Astrocyte (in vitro differentiated cells and primary cell): ENCODE data around the gene LMLN. TPM values are rescaled to one million over a fixed set of nuclear protein-coding genes. Genes with fewer than 3 reads are reported as not detected.

Experiments used
- DNase-seq: peaks from one replicate; pipeline ENCODE4 v3.0.0-alpha.2; 2010; ENCODE audit warnings: low read depth
- FAIRE-seq: peaks from 2 replicates; lab custom pipeline; 2011; peaks lifted over from hg19 to GRCh38; lab: Jason Lieb, UNC
- H2AFZ ChIP-seq: 2 replicates; pipeline ENCODE4 v1.6.0; 2012; ENCODE audit warnings: low read depth, low read length, inconsistent platforms
- H3K27ac ChIP-seq: 2 replicates; pipeline ENCODE4 v1.5.1; 2011; ENCODE audit warnings: low read depth, low read length, inconsistent platforms
- H3K27me3 ChIP-seq: 2 replicates; pipeline ENCODE4 v1.6.0; 2011; ENCODE audit warnings: low read length, inconsistent platforms; ENCODE audit not compliant: insufficient read depth
- H3K36me3 ChIP-seq: 2 replicates; pipeline ENCODE4 v1.5.1; 2011; ENCODE audit warnings: low read length, inconsistent platforms; ENCODE audit not compliant: insufficient read depth
- H3K4me1 ChIP-seq: 2 replicates; pipeline ENCODE4 v1.5.1; 2011; ENCODE audit warnings: low read length, inconsistent platforms; ENCODE audit not compliant: insufficient read depth
- H3K4me2 ChIP-seq: 2 replicates; pipeline ENCODE4 v1.6.0; 2012; ENCODE audit warnings: low read length, inconsistent platforms
- H3K4me3 ChIP-seq: 2 replicates; pipeline ENCODE4 v1.5.1; 2011; ENCODE audit warnings: low read depth, mild to moderate bottlenecking, low read length, inconsistent platforms; ENCODE audit not compliant: insufficient read depth
- H3K79me2 ChIP-seq: 2 replicates; pipeline ENCODE4 v1.6.0; 2012; ENCODE audit warnings: mild to moderate bottlenecking, low read length, inconsistent platforms; ENCODE audit not compliant: insufficient read depth
- H3K9ac ChIP-seq: 2 replicates; pipeline ENCODE4 v1.6.0; 2012; ENCODE audit warnings: mild to moderate bottlenecking, low read length, inconsistent platforms
- H3K9me3 ChIP-seq: 2 replicates; pipeline ENCODE4 v1.5.1; 2012; ENCODE audit warnings: low read depth, mild to moderate bottlenecking, low read length, inconsistent platforms; ENCODE audit not compliant: insufficient read depth
- H4K20me1 ChIP-seq: 2 replicates; pipeline ENCODE4 v1.6.0; 2012; ENCODE audit warnings: low read length, inconsistent platforms; ENCODE audit not compliant: insufficient read depth
- H3K27ac Mint-ChIP-seq: one replicate; pipeline ENCODE4 v1.8.0; 2021; ENCODE audit warnings: mild to moderate bottlenecking, mixed read lengths; ENCODE audit not compliant: unreplicated experiment
- H3K27me3 Mint-ChIP-seq: one replicate; pipeline ENCODE4 v1.8.0; 2021; ENCODE audit warnings: low read depth, mixed read lengths; ENCODE audit not compliant: unreplicated experiment
- H3K36me3 Mint-ChIP-seq: one replicate; pipeline ENCODE4 v1.8.0; 2021; ENCODE audit warnings: low read depth, mixed read lengths; ENCODE audit not compliant: unreplicated experiment
- H3K4me1 Mint-ChIP-seq: one replicate; pipeline ENCODE4 v1.8.0; 2021; ENCODE audit warnings: low read depth, mixed read lengths; ENCODE audit not compliant: unreplicated experiment
- H3K4me3 Mint-ChIP-seq: one replicate; pipeline ENCODE4 v1.8.0; 2021; ENCODE audit warnings: mild to moderate bottlenecking, moderate library complexity, mixed read lengths; ENCODE audit not compliant: unreplicated experiment
- H3K9me3 Mint-ChIP-seq: one replicate; pipeline ENCODE4 v1.8.0; 2021; ENCODE audit warnings: mild to moderate bottlenecking, mixed read lengths; ENCODE audit not compliant: unreplicated experiment
- EZH2 ChIP-seq: IDR thresholded peaks from 2 replicates; pipeline ENCODE4 v1.6.1; 2012; ENCODE audit warnings: mild to moderate bottlenecking, low read length, inconsistent platforms; ENCODE audit not compliant: insufficient read depth
- total RNA-seq: library from RNA; stranded (reverse); gene quantifications from 2 replicates; pipeline ENCODE4 v1.2.1, GENCODE V29; 2021
- TF ChIP-seq, protein P1 (sequence below): IDR thresholded peaks from 2 replicates; pipeline ENCODE4 v1.5.1; 2011; ENCODE audit warnings: low read depth, mild to moderate bottlenecking, inconsistent platforms, low read length, moderate library complexity; ENCODE audit not compliant: insufficient read depth

Gene LMLN
- total RNA-seq, 1 donor from 2014 or later = 6.5 TPM

DNA sequence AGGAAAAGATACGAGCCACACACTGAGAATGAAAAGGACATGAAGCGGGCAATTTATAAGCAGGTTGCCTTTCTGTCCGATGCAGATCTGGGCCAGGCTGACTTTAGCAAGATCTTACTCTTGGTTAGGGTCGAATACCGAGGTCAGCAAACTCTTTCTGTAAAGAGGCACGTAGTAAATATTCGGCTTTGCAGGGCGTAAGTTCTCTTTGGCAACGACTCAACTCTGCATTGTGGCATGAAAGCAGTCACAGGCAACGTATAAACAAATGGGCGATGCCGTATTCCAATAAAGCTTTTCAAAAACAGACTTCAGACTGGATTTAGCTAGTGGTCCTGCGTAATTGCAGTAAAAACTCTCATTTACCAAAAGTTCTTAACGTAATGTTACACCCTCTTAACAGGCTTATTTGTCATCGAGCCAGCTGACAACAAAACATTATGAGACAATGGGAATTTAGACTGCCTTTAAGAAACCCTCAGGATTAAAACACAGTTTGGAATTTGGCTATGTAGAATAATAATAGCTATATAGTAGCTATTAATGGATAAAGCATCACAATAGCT, 23.1 kb upstream of the LMLN start:
- Histone ChIP-seq H2AFZ (no peak overlapping the region), H4K20me1 (no peaks in the 10 kb centered on the region), H3K79me2 (no peaks in the 10 kb centered on the region), H3K27me3 (no peaks in the 10 kb centered on the region), H3K36me3 (no peaks in the 10 kb centered on the region), H3K4me1 (no peaks in the 10 kb centered on the region), H3K4me3 (no peak overlapping the region), H3K9me3 (no peaks in the 10 kb centered on the region), H3K27ac (no peak overlapping the region), H3K9ac (no peak overlapping the region), H3K4me2 (no peak overlapping the region)
- H3K4me1 Mint-ChIP-seq = no peaks in the 10 kb centered on the region
- no peak overlapping the region for H3K4me3 Mint-ChIP-seq
- no peak for TF ChIP-seq EZH2
- TF ChIP-seq, protein P1, sequence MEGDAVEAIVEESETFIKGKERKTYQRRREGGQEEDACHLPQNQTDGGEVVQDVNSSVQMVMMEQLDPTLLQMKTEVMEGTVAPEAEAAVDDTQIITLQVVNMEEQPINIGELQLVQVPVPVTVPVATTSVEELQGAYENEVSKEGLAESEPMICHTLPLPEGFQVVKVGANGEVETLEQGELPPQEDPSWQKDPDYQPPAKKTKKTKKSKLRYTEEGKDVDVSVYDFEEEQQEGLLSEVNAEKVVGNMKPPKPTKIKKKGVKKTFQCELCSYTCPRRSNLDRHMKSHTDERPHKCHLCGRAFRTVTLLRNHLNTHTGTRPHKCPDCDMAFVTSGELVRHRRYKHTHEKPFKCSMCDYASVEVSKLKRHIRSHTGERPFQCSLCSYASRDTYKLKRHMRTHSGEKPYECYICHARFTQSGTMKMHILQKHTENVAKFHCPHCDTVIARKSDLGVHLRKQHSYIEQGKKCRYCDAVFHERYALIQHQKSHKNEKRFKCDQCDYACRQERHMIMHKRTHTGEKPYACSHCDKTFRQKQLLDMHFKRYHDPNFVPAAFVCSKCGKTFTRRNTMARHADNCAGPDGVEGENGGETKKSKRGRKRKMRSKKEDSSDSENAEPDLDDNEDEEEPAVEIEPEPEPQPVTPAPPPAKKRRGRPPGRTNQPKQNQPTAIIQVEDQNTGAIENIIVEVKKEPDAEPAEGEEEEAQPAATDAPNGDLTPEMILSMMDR = no peak
- FAIRE-seq (no peak), DNase-seq (no peak)
- H3K27ac Mint-ChIP-seq = no peak overlapping the region
- H3K36me3 Mint-ChIP-seq = peaks cover 4% of the 10 kb centered on the region
- H3K9me3 Mint-ChIP-seq = no peaks in the 10 kb centered on the region
- no peaks in the 10 kb centered on the region for H3K27me3 Mint-ChIP-seq

- Histone ChIP-seq H3K9ac (no peak overlapping the region), H3K27ac (no peak overlapping the region), H3K4me3 (no peak overlapping the region), H3K36me3 (no peaks in the 10 kb centered on the region), H3K4me1 (no peaks in the 10 kb centered on the region), H3K4me2 (no peak overlapping the region), H4K20me1 (no peaks in the 10 kb centered on the region), H3K9me3 (no peaks in the 10 kb centered on the region), H2AFZ (no peak overlapping the region), H3K27me3 (no peaks in the 10 kb centered on the region), H3K79me2 (no peaks in the 10 kb centered on the region)
- H3K27me3 Mint-ChIP-seq = no peaks in the 10 kb centered on the region
- H3K4me1 Mint-ChIP-seq = no peaks in the 10 kb centered on the region
- no peak for TF ChIP-seq EZH2
- TF ChIP-seq, protein P1 = no peak
- DNase-seq (no peak), FAIRE-seq (no peak)
- H3K4me3 Mint-ChIP-seq = no peak overlapping the region
- H3K9me3 Mint-ChIP-seq = no peaks in the 10 kb centered on the region
- no peak overlapping the region for H3K27ac Mint-ChIP-seq
- peaks cover 4% of the 10 kb centered on the region for H3K36me3 Mint-ChIP-seq
Observed at GRCh38 chr3:197940745-197941384, 19.2 kb upstream of the LMLN start.

GRCh38 chr3:197942956-197943556, 17.0 kb upstream of the LMLN start:
- H3K4me2 ChIP-seq = no peak overlapping the region
- H3K27me3 ChIP-seq = no peaks in the 10 kb centered on the region
- H3K4me1 ChIP-seq = no peaks in the 10 kb centered on the region
- H3K27ac ChIP-seq = no peak overlapping the region
- H3K9me3 ChIP-seq = no peaks in the 10 kb centered on the region
- H3K4me3 ChIP-seq = no peak overlapping the region
- H4K20me1 ChIP-seq = no peaks in the 10 kb centered on the region
- Mint-ChIP-seq H3K9me3 (no peaks in the 10 kb centered on the region), H3K27me3 (no peaks in the 10 kb centered on the region), H3K36me3 (peaks cover 4% of the 10 kb centered on the region), H3K27ac (no peak overlapping the region), H3K4me1 (no peaks in the 10 kb centered on the region), H3K4me3 (no peak overlapping the region)
- FAIRE-seq (no peak), DNase-seq (peak; percentile 18)
- no peaks in the 10 kb centered on the region for H3K79me2 ChIP-seq
- TF ChIP-seq, protein P1 = peak; percentile 89
- no peak for TF ChIP-seq EZH2
- no peaks in the 10 kb centered on the region for H3K36me3 ChIP-seq
- no peak overlapping the region for H3K9ac ChIP-seq
- H2AFZ ChIP-seq = no peak overlapping the region
